ENCODE results near the gene SLC50A1.
A peak's percentile ranks its signal among the peaks of the same experiment; 100 is the strongest.

Gene SLC50A1

GRCh38 chr1:155169541-155169940 is 33.9 kb downstream of the SLC50A1 start:
- no peak for DNase-seq (ENCODE audit: low read depth in 1 of 2, low spot score in 1 of 2)

GRCh38 chr1:155170101-155170785 is 34.6 kb downstream of the SLC50A1 start:
- no peak for DNase-seq (ENCODE audit: low read depth in 1 of 2, low spot score in 1 of 2)

- no peak for DNase-seq (ENCODE audit: low read depth in 1 of 2, low spot score in 1 of 2)
Observed at GRCh38 chr1:155170806-155171205, 35.2 kb downstream of the SLC50A1 start.

DNA sequence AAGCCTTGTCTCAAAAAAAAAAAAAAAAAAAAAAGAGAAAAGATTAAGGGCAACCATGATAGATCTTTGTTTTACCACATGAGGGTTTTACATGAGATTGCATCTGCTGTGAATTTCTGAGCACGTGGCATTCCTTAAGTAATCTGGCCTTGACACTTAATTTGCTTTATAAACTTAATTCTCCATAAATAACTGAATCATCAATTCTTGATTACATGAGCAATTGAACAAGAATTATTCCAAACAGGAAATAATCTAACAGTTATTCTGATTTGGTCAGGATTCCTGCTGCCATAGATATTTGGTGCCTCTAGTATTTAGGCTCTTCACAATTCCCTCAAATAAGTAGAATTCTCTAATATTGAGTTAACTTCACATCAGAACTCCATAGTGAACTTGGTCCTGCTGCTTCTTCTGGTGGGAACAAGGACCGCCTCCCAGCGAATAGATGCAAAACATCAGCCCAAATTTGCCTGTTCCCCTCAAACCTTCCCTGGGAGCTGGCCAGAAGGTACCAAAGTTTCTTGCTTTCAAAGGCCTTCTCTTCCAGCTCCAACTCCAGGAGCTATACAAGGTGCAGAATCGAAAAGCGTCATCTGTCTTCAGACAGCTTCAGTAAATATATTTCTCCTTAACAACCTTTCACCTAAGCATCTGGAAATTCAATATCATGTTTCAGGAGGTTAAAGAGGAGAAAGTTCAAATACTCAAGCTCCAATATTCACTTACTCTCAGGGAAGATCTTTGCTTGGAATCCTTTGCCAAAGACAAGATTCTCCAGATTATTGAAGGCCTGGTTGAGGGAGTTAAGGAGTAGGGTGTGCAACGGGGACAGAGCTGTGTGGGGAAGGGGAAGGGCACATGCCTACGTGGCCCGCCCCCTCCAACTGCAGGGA is 36.4 kb downstream of the SLC50A1 start:
- no peak for DNase-seq (ENCODE audit: low read depth in 1 of 2, low spot score in 1 of 2)

DNA sequence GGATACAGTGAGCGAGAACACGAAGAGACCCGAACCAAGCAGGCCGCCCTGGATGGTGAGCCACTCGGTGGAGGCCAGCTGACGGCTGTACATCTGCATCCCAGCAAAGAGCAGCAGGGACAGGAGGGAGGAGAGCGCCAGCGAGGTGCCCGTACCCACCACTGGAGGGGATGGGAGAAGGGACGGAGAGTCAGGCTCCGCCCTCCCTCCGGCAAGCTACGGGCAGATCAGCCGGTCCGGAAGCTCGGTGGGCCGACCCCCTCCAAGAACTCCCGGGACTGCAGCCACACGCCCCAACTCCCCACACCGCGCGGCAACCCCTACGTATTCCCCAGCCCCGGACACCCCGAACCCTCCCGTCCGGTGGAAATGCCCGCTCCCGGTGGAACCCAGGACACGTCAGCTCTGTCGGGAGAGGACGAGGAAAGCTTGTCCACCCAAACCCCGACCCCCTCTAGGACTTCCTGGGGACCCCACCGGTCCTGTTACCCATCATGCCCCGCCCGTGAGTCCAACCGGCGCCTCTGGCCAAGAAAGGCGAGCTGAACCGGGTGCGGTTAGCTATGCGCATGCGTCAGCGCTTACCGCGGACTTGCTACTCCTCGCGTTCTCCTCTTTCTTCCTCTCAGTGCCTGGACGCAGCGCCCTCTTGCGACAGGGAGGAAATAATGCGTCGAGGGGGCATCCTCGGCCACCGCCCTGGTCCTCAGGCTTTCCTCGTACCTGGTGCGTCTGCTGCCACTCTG is 37.3 kb downstream of the SLC50A1 start, which contains the start of gene KRTCAP2:
KRTCAP2 (minus strand) TSS at position 573 of the 746 bp plus-strand sequence; CDS start at position 493, 80 bp downstream.
- peak; percentile 92 to 93 for DNase-seq (ENCODE audit: low read depth in 1 of 2, low spot score in 1 of 2)

GRCh38 chr1:155173478-155174323 is 38.0 kb downstream of the SLC50A1 start, which contains the start of gene TRIM46:
TSS of gene TRIM46 (plus strand) at chr1:155173849. CDS start at chr1:155173967, 118 bp downstream.
- DNase-seq (ENCODE audit: low read depth in 1 of 2, low spot score in 1 of 2), result peak; percentile 26 to 52

GRCh38 chr1:155174324-155175280 is 39.0 kb downstream of the SLC50A1 start:
- DNase-seq (ENCODE audit: low read depth in 1 of 2, low spot score in 1 of 2), result peak; percentile 26 to 36

DNA sequence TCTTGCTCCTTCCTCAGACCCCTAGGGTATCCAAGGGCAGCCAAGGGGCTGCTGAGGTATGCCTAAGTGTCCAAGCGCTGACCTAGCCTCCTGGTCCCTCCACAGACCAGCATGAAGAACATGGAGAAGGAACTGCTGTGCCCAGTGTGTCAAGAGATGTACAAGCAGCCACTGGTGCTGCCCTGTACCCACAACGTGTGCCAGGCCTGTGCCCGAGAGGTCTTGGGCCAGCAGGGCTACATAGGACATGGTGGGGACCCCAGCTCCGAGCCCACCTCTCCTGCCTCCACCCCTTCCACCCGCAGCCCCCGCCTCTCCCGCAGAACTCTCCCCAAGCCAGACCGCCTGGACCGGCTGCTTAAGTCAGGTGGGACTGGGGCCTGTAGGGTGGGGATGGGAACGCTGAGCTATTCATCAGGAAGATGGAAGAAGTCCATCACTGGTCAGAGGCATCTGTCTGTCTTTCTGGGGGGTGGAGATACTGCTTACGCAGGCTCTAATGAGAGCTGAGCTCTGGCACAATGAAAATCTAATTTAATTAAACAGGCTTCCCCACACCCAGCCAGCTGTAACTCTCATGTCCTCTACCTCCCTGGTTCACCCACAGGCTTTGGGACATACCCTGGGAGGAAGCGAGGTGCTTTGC is 39.8 kb downstream of the SLC50A1 start:
- DNase-seq (ENCODE audit: low read depth in 1 of 2, low spot score in 1 of 2), result no peak

DNA sequence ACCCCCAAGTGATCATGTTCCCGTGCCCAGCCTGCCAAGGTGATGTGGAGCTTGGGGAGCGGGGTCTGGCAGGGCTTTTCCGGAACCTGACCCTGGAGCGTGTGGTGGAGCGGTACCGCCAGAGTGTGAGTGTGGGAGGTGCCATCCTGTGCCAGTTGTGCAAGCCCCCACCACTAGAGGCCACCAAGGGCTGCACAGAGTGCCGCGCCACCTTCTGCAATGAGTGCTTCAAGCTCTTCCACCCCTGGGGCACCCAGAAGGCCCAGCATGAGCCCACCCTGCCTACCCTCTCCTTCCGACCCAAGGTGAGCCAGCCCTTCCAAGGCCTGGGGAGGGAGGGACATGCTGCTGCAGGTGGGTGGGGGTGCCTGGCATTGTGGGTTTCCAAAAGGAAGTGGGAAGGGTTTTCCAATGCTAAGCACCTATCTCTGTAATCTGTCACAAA is 40.3 kb downstream of the SLC50A1 start:
- DNase-seq (ENCODE audit: low read depth in 1 of 2, low spot score in 1 of 2), result no peak

GRCh38 chr1:155176544-155177071 is 41.0 kb downstream of the SLC50A1 start:
- DNase-seq (ENCODE audit: low read depth in 1 of 2, low spot score in 1 of 2), result peak; percentile 73 to 79

- no peak for DNase-seq (ENCODE audit: low read depth in 1 of 2, low spot score in 1 of 2)
Observed at GRCh38 chr1:155177192-155177917, 41.7 kb downstream of the SLC50A1 start.

DNA sequence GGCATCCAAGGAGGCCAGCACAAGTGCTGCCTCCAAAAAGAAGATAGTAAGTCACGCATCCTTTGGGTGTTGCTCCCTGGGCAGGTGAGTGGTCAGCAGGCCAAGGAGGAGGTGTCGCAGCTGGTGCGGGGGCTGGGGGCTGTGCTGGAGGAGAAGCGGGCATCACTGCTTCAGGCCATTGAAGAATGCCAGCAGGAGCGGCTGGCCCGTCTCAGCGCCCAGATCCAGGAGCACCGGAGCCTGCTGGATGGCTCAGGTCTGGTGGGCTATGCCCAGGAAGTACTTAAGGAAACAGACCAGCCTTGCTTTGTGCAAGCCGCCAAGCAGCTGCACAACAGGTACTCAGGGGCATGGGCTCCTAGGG is 42.2 kb downstream of the SLC50A1 start:
- DNase-seq (ENCODE audit: low read depth in 1 of 2, low spot score in 1 of 2), result no peak

DNA sequence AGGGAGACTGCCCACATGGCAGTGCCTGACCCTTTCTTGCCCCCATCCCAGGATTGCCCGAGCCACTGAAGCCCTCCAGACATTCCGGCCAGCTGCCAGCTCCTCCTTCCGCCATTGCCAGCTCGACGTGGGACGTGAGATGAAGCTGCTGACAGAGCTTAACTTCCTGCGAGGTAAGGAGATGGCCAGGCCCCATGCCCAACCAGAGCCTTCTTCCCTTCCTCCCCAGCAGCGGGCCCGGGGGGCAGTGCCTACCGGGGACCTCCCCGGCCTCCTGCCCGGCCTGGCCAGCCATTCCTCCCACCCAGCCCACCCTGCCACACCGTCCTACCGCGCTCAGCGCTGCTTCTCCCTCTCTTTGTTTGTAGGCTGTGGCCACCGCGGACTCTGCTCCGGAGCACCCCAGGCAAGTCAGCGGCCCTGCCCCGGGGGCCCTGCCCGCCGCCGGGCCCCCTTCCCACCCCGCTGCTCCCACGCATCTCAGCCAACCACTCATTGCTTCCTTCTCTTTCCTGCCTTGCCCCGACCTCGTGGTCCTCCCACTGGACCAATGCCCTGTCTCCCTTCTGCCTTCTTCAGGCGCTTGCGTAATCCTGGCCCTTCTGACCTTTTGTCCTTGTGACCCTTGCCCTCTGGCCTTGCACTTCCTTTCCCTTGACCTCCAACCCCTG is 42.9 kb downstream of the SLC50A1 start:
- DNase-seq (ENCODE audit: low read depth in 1 of 2, low spot score in 1 of 2), result no peak

GRCh38 chr1:155179112-155180031 is 43.7 kb downstream of the SLC50A1 start:
- no peak for DNase-seq (ENCODE audit: low read depth in 1 of 2, low spot score in 1 of 2)

DNA sequence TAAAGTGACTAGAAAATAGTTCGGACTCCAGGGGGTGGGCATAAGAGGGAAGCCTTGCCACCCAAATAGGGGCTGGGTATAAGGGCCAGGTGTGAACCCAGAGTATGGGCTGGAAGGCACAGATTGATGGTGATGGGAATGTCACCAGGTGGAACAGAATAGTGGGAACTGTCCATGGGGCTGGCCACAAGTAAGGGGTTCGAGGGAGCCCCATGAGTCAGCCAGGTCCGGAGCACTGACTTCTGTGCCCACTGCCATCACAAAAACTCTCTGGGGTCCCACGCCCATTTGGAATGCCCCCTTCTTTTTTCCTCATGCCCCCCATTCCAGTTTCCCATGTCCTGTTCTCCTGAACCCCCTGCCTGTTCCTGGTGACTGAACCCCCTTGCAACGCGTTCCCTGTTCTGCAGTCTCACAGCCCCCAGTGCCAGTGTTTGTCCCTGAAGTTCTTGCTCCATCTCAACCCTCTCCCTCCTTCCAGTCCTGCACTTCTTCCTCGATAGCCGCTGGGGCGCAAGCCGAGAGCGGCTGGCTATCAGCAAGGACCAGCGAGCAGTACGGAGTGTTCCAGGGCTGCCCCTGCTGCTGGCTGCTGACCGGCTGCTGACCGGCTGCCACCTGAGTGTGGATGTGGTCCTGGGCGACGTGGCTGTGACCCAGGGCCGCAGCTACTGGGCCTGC is 45.9 kb downstream of the SLC50A1 start:
- no peak for DNase-seq (ENCODE audit: low read depth in 1 of 2, low spot score in 1 of 2)

All from activated T-helper 1 cell treated with anti-CD3 and anti-CD28 coated beads, Interleukin-2, amount 50 U/mL, for 16 hours (primary cell).